SHP77 treated with DMSO at 0.1 percent for 48 hours (cell line): Measurements from ENCODE around the gene HAS3.
A peak's percentile ranks its signal among the peaks of the same experiment; 100 is the strongest.
"Not testable (repeated sequence)": the region's sequence is repeated elsewhere in the genome, so short reads cannot be mapped to it uniquely, and the experiment has no call there.

Experiments used
- DNase-seq: peaks from one replicate; lab custom pipeline; 2025; lab: John Stamatoyannopoulos, UW

HAS3 gene

DNA sequence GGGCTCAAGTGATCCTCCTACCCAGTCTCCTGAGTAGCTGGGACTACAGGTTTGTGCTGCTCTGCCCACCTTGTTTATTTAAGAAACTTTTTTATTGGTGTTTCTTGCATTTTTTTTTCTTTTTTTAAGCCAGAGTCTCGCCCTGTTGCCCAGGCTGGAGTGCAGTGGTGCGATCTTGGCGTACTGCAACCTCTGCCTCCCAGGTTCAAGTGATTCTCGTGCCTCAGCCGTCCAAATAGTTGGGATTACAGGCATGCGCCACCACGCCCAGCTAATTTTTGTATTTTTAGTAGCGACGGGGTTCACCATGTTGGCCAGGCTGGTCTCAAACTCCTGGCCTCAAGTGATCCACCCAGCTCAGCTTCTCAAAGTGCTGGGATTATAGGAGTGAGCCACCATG is 44.2 kb downstream of the HAS3 start:
- DNase-seq: not testable (repeated sequence)

DNA sequence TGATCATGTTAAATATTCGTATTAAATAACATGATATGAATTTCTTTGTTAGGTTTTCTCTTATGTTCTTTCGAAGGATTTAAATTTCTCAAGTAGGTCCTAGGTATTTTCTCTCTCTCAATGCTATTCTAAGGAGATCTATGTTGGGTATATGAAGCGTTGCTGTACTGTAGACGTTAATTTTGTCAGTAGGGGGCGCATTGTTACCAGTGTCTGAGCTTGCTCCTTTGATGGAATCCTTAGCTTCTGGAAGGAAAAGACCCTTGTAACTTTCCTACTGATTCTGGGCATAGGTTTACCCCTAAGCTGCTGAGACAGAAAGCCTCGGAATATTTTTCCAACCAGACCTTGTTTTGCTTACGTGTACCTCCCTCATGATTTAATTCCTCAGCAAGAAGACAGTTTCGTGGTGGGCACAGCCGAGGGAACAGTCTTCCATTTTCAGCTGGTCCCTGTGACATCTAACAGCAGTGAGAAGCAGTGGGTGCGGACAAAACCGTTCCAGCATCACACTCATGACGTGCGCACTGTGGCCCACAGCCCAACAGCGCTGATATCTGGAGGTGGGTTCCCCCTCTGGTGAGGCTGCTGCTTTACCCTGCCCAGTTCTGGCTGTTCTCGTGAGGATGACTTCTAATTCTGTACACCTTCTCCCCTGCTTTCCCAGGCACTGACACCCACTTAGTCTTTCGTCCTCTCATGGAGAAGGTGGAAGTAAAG is 44.9 kb downstream of the HAS3 start:
- DNase-seq: peak; percentile 23

DNA sequence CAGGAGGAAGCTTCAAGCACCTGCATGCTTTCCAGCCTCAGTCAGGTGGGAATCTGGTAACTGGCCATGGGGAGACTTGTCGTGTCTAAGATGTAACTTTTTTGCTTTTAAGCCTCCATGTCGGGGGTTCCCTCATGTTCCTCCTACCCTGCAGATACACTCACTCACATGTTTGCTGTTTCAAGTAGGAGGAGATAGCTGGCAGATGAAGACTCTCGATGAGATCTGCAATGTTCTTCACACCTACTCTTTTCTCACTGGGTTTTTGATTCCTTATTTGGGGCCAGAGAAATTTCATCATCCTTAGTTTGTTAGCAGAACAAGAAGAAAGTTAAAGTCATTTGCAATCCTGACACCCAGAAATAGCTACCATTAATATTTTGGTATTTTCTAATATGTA is 51.7 kb downstream of the HAS3 start:
- no peak for DNase-seq

DNA sequence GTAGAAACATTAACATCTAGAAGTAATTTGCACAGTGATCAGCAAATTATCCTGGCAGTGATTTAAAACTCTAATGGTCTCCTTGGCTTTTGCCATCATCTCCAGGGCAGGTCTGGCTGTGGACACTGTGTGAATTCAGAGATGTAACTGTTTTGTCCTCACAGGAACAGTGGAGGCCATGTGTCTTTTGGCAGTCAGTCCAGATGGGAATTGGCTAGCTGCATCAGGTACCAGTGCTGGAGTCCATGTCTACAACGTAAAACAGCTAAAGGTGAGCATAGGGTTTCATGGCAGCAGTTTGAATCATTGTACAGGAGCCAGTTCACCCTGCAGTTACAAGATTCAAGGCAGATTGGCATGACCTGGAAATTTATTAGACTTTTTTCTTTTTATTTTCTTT is 54.7 kb downstream of the HAS3 start:
- DNase-seq: no peak

DNA sequence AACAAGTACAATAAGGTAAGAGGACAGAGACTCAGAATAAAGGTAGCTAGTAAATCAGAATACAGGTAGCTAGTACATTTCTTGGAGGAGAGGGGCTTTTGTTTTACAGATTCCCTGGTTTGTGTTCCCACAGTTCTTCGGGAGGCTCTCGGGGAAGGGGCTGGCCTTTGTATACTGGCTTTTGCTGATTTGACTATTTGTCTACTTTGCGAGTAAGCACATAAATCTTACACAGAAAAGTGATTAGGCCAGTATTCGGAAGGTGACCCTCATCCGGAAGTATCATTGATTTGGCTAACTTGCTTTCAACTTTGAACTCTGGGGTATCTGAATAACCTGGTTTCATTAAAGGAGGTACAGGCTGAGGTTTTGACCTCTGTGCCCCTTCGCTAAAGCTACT is 60.1 kb downstream of the HAS3 start:
- no peak for DNase-seq

DNA sequence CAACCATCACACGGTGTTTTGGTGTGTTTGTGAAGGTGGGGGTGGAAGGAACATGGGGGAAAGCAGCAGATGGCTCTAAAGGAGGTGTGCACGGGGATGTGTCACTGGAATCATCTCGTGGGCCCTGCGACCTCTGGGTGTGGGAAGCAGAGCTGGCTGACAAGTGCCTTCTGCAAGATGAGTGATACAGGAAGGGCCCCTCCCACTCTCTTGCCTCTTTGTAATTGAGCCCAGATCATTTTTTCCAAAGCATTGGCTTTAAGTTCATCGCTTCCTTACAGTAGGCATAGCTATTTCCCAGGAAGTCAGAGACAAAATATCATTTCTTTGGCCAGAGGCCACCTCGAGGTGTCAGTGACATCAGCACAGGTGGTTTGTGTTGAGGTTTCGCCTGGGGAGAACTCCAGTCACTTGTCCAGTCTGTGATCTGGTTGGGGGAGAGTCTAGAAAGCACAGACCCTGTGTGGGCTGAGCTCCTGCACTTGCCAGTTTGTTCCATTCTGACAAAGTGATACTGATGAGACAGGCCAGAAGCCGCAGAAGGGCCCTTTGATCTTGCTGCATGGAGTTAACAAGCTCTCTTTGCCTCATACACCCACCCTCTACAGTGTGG is 60.9 kb downstream of the HAS3 start:
- no peak for DNase-seq

DNA sequence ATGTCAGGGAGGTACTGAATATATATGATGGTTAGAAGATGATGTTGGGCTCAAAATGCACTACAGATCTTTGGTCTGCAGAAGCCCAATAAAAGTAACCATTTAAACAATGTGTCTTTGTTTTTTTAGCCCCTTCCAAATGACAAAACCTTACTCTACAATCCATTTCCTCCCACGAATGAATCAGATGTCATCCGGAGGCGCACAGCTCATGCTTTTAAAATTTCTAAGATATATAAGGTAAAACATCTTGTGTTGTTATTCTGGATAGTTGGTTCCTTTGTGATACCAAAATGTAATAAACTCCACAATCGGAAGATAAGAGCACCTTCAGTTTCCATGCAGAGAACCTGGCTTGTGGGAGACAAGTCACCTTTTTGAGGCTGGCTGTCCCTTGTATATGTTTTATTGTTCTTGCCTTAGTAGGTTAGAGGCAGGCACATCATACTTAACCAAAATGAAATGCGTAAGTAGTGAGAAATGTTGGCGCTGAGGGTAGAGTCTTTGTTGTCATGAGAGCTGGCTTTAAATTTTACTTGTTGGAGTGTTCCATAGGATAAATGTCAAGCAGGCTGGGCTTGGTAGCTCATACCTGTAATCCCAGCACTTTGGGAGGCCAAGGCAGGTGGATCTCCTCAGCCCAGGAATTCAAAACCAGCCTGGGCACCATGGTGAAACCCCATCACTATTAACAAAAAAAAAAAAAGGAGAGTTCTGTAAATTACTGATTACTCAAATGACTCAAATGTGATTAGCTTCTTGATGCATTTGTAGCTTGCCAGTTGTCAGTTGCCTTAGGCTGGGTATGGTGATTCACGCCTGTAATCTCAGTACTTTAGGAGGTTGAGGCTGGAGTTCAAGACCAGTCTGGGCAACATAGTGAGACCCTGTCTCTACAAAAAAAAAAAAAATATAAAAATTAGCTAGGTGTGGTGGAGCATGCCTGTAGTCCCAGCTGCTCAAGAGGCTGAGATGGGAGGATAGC is 61.8 kb downstream of the HAS3 start:
- DNase-seq: no peak
